A549 (cell line): Measurements from ENCODE around the gene SGTA. TPM values are rescaled to one million over a fixed set of nuclear protein-coding genes. Genes with fewer than 3 reads are reported as not detected.

ENCODE experiments used
- ATAC-seq, 2 experiments: fragments of 200-7000 bp in 1 of 2; fragments of >200 bp in 1 of 2; cut with Nextera tagmentation in 1 of 2; cut with Tn5 transposase in 1 of 2; 3 replicates each; pipeline versions ENCODE4 v1.8.0 to v1.9.1; 2018 to 2020; ENCODE audit warnings: mild to moderate bottlenecking in 1 of 2, moderate library complexity in 1 of 2
- CTCF ChIA-PET: fragments of 300-600 bp; sonication (Branson Sonifier 250); formaldehyde crosslinking; extraction: SDS; loops from one replicate; lab custom pipeline; 2021; ENCODE audit warnings: antibody characterized with exemption, inconsistent platforms; lab: Yijun Ruan, JAX
- POLR2A ChIA-PET: fragments of 350-600 bp; formaldehyde crosslinking; extraction: SDS; loops from one replicate; lab custom pipeline; 2021; ENCODE audit warnings: antibody characterized with exemption, inconsistent platforms; lab: Yijun Ruan, JAX
- DNase-seq, 2 experiments: peaks; one replicate each; pipeline versions ENCODE4 v3.0.0 to v3.0.0-alpha.2; 2011 to 2016; ENCODE audit warnings: low read depth in 1 of 2, low spot score in 1 of 2
- FAIRE-seq: peaks from 2 replicates; lab custom pipeline; 2011; peaks lifted over from hg19 to GRCh38; lab: Jason Lieb, UNC
- H3K27ac ChIP-seq, 2 experiments: fragments of >200 bp; sonication (Bioruptor Twin); formaldehyde crosslinking; 3 replicates each; pipeline ENCODE4 v1.5.1; 2016 to 2017
- H3K4me1 ChIP-seq: fragments of >200 bp; sonication (Bioruptor Twin); formaldehyde crosslinking; 3 replicates; pipeline ENCODE4 v1.6.1; 2016
- H3K4me2 ChIP-seq: fragments of >200 bp; sonication (Bioruptor Twin); formaldehyde crosslinking; 3 replicates; pipeline ENCODE4 v1.6.1; 2016
- H3K4me3 ChIP-seq: fragments of >200 bp; sonication (Bioruptor Twin); formaldehyde crosslinking; 3 replicates; pipeline ENCODE4 v1.5.1; 2016
- H3K9me3 ChIP-seq: fragments of >200 bp; sonication (Bioruptor Twin); formaldehyde crosslinking; 3 replicates; pipeline ENCODE4 v1.6.1; 2016
- BHLHE40 ChIP-seq: IDR thresholded peaks from 2 replicates; pipeline ENCODE4 v1.6.1; 2012; ENCODE audit warnings: low read depth, low read length, inconsistent platforms
- CEBPB ChIP-seq, 2 experiments: fragments of >200 bp in 1 of 2; sonication (Bioruptor Twin) in 1 of 2; formaldehyde crosslinking in 1 of 2; IDR thresholded peaks; 2 replicates each; pipeline ENCODE4 v1.6.1; 2012 to 2016
- EHF ChIP-seq: fragments of 250-450 bp; sonication (Bioruptor Pico); IDR thresholded peaks from 2 replicates; pipeline ENCODE4 v1.5.0; 2020; ENCODE audit warnings: mild to moderate bottlenecking
- EHMT2 ChIP-seq: fragments of 200-600 bp; sonication (generic); IDR thresholded peaks from 2 replicates; pipeline ENCODE4 v1.6.1; 2016; ENCODE audit warnings: antibody characterized with exemption, low read depth, mild to moderate bottlenecking, moderate library complexity
- FOSB ChIP-seq: fragments of 250-450 bp; sonication (Bioruptor Pico); IDR thresholded peaks from 2 replicates; pipeline ENCODE4 v1.5.0; 2020; ENCODE audit warnings: mild to moderate bottlenecking, moderate library complexity
- FOSL2 ChIP-seq, 2 experiments: fragments of 450-650 bp in 1 of 2; fragments of >200 bp in 1 of 2; sonication (Bioruptor Twin) in 1 of 2; formaldehyde crosslinking; IDR thresholded peaks; 2 replicates each; pipeline versions ENCODE4 v1.5.0 to v1.6.1; 2016 to 2020; ENCODE audit warnings: mild to moderate bottlenecking in 1 of 2, moderate library complexity in 1 of 2
- GATA3 ChIP-seq: IDR thresholded peaks from 2 replicates; pipeline ENCODE4 v1.6.1; 2012; ENCODE audit warnings: borderline replicate concordance
- HDAC2 ChIP-seq: fragments of 200-600 bp; sonication (generic); IDR thresholded peaks from 2 replicates; pipeline ENCODE4 v1.6.1; 2016
- HES2 ChIP-seq: fragments of >200 bp; sonication (Bioruptor Twin); formaldehyde crosslinking; IDR thresholded peaks from 2 replicates; pipeline ENCODE4 v1.6.1; 2016
- HEYL ChIP-seq: fragments of 250-450 bp; sonication (Bioruptor Pico); IDR thresholded peaks from 2 replicates; pipeline ENCODE4 v1.8.0; 2021; ENCODE audit warnings: mild to moderate bottlenecking, moderate library complexity
- HMGXB4 ChIP-seq: fragments of 250-450 bp; sonication (Bioruptor Pico); IDR thresholded peaks from 2 replicates; pipeline ENCODE4 v1.5.0; 2021; ENCODE audit warnings: mild to moderate bottlenecking, moderate library complexity, borderline replicate concordance
- HOXB13 ChIP-seq: fragments of 250-450 bp; sonication (Bioruptor Pico); IDR thresholded peaks from 2 replicates; pipeline ENCODE4 v1.5.0; 2020; ENCODE audit warnings: low read depth, mild to moderate bottlenecking, moderate library complexity
- KDM1A ChIP-seq: fragments of 200-600 bp; sonication (generic); IDR thresholded peaks from 2 replicates; pipeline ENCODE4 v1.6.1; 2016; ENCODE audit warnings: low read depth, mild to moderate bottlenecking
- MAX ChIP-seq: IDR thresholded peaks from 2 replicates; pipeline ENCODE4 v1.6.1; 2012
- NPAS2 ChIP-seq: fragments of 250-450 bp; sonication (Bioruptor Pico); IDR thresholded peaks from 2 replicates; pipeline ENCODE4 v1.8.0; 2022; ENCODE audit warnings: mild to moderate bottlenecking, moderate library complexity, borderline replicate concordance
- PHF8 ChIP-seq: fragments of 200-600 bp; sonication (generic); IDR thresholded peaks from 2 replicates; pipeline ENCODE4 v1.6.1; 2016; ENCODE audit warnings: low read depth, mild to moderate bottlenecking, antibody characterized with exemption, moderate library complexity, borderline replicate concordance
- REST ChIP-seq: fragments of 200-600 bp; sonication (generic); IDR thresholded peaks from 2 replicates; pipeline ENCODE4 v1.6.1; 2016; ENCODE audit warnings: antibody characterized with exemption, mild to moderate bottlenecking, moderate library complexity
- RFX5 ChIP-seq: fragments of 450-650 bp; IDR thresholded peaks from 2 replicates; pipeline ENCODE4 v1.7.1; 2014; ENCODE audit warnings: antibody characterized with exemption, mild to moderate bottlenecking, moderate library complexity
- TFCP2L1 ChIP-seq: fragments of 250-450 bp; sonication (Bioruptor Pico); IDR thresholded peaks from 2 replicates; pipeline ENCODE4 v1.5.0; 2021; ENCODE audit warnings: mild to moderate bottlenecking
- TP53 ChIP-seq: fragments of 250-450 bp; sonication (Bioruptor Pico); IDR thresholded peaks from 2 replicates; pipeline ENCODE4 v1.5.0; 2021; ENCODE audit warnings: mild to moderate bottlenecking, moderate library complexity
- USF2 ChIP-seq: fragments of 450-650 bp; IDR thresholded peaks from 2 replicates; pipeline ENCODE4 v1.6.1; 2014; ENCODE audit warnings: antibody characterized with exemption
- ZFP36 ChIP-seq: fragments of 450-650 bp; IDR thresholded peaks from 2 replicates; pipeline ENCODE4 v1.6.1; 2014; ENCODE audit warnings: borderline replicate concordance; ENCODE audit not compliant: partially characterized antibody
- ZNF302 ChIP-seq: fragments of 250-450 bp; sonication (Bioruptor Pico); IDR thresholded peaks from 2 replicates; pipeline ENCODE4 v1.9.0; 2021; ENCODE audit warnings: inconsistent platforms, mild to moderate bottlenecking, moderate library complexity
- ZSCAN20 ChIP-seq: fragments of 250-450 bp; sonication (Bioruptor Pico); IDR thresholded peaks from 2 replicates; pipeline ENCODE4 v1.8.0; 2022; ENCODE audit warnings: mild to moderate bottlenecking, moderate library complexity
- WGBS: methylation state at CpG from one replicate; pipeline ENCODE4 v1.1.6; 2017; ENCODE audit errors: missing lambda C conversion rate; 5-methylcytosine and 5-hydroxymethylcytosine counted together
- polyA plus RNA-seq, 4 experiments: library from polyadenylated mRNA; depleted of rRNA in 3 of 4; stranded (reverse); fragments of >200 nt; fragmentation: RNase III in 1 of 4; extraction: RNeasy Plus Mini Kit Qiagen cat#74134 plus additional on column Dnase treatment in 1 of 4; gene quantifications; 2 replicates in 3 of 4; 3 replicates in 1 of 4; pipeline ENCODE4 v1.2.3, GENCODE V29; 2011 to 2017
- TF ChIP-seq, protein P1 (sequence below): fragments of 250-450 bp; sonication (Bioruptor Pico); IDR thresholded peaks from 2 replicates; pipeline ENCODE4 v1.5.0; 2020; ENCODE audit warnings: low read depth, mild to moderate bottlenecking, moderate library complexity
- TF ChIP-seq, protein P2 (sequence below): fragments of >200 bp; sonication (Bioruptor Twin); formaldehyde crosslinking; IDR thresholded peaks from 3 replicates; pipeline ENCODE4 v1.6.1; 2016

SGTA gene
- polyA plus RNA-seq, 2 of the 4 experiments (the other 2 are of a cell fraction) = 39.1 to 48.0 TPM

- Histone ChIP-seq H3K4me3 (no peak overlapping the region), H3K27ac (no peak overlapping the region), H3K4me2 (no peak overlapping the region), H3K4me1 (no peaks in the 10 kb centered on the region)
- ChIA-PET CTCF (no interaction called here), POLR2A (no interaction called here)
- DNase-seq = no peak
- no peak for TF ChIP-seq RFX5
- no peak for TF ChIP-seq KDM1A
- TF ChIP-seq FOSB (CRISPR knock-in tag) = no peak
- TF ChIP-seq HOXB13 (CRISPR knock-in tag) = no peak
- TF ChIP-seq NPAS2 (CRISPR knock-in tag) = no peak
- no peak for TF ChIP-seq HDAC2
- TF ChIP-seq BHLHE40 = no peak
- TF ChIP-seq GATA3 = no peak
- TF ChIP-seq FOSL2 (IDR thresholded peaks at IDR 0.05) = no peak
- TF ChIP-seq FOSL2 (CRISPR knock-in tag; IDR thresholded peaks at IDR 0.05) = no peak
- no peak for TF ChIP-seq ZSCAN20 (CRISPR knock-in tag)
- no peak for TF ChIP-seq HEYL (CRISPR knock-in tag)
- no peak for TF ChIP-seq PHF8
- no peak for TF ChIP-seq TFCP2L1 (CRISPR knock-in tag)
- TF ChIP-seq HES2 = no peak
- TF ChIP-seq, all 56 proteins: peak for 0
- no peaks in the 10 kb centered on the region for H3K9me3 ChIP-seq
- ATAC-seq (no peak), FAIRE-seq (no peak)
- WGBS = 95% methylated on average over 15 of the region's 15 CpGs
These were observed 14.2 kb upstream of the SGTA start for GRCh38 chr19:2797280-2797679.

GRCh38 chr19:2796659-2797266 lies 13.7 kb upstream of the SGTA start:
- CTCF ChIA-PET = no interaction called here
- ATAC-seq = no peak
- no peak for FAIRE-seq
- DNase-seq = no peak
- H3K9me3 ChIP-seq = no peaks in the 10 kb centered on the region
- 94% methylated on average over 10 of the region's 23 CpGs for WGBS
- POLR2A ChIA-PET = no interaction called here
- no peak overlapping the region for H3K4me2 ChIP-seq
- no peak overlapping the region for H3K27ac ChIP-seq
- H3K4me3 ChIP-seq = no peak overlapping the region
- TF ChIP-seq ZNF302 (CRISPR knock-in tag) = no peak
- TF ChIP-seq ZSCAN20 (CRISPR knock-in tag) = no peak
- no peak for TF ChIP-seq REST
- TF ChIP-seq, protein P1, sequence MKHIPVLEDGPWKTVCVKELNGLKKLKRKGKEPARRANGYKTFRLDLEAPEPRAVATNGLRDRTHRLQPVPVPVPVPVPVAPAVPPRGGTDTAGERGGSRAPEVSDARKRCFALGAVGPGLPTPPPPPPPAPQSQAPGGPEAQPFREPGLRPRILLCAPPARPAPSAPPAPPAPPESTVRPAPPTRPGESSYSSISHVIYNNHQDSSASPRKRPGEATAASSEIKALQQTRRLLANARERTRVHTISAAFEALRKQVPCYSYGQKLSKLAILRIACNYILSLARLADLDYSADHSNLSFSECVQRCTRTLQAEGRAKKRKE (CRISPR knock-in tag) = no peak
- TF ChIP-seq EHF (CRISPR knock-in tag) = no peak
- no peak for TF ChIP-seq MAX
- TF ChIP-seq ZFP36 = no peak
- no peak for TF ChIP-seq USF2
- no peak for TF ChIP-seq CEBPB (IDR thresholded peaks at IDR 0.05)
- TF ChIP-seq FOSB (CRISPR knock-in tag) = no peak
- no peak for TF ChIP-seq EHMT2
- no peak for TF ChIP-seq TP53
- TF ChIP-seq HMGXB4 (CRISPR knock-in tag) = no peak
- TF ChIP-seq, protein P2, sequence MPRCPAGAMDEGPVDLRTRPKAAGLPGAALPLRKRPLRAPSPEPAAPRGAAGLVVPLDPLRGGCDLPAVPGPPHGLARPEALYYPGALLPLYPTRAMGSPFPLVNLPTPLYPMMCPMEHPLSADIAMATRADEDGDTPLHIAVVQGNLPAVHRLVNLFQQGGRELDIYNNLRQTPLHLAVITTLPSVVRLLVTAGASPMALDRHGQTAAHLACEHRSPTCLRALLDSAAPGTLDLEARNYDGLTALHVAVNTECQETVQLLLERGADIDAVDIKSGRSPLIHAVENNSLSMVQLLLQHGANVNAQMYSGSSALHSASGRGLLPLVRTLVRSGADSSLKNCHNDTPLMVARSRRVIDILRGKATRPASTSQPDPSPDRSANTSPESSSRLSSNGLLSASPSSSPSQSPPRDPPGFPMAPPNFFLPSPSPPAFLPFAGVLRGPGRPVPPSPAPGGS = no peak
- TF ChIP-seq, all 56 proteins: peak for 0
- H3K4me1 ChIP-seq = no peaks in the 10 kb centered on the region
